ENCODE measurements around the gene LBP.

DNA sequence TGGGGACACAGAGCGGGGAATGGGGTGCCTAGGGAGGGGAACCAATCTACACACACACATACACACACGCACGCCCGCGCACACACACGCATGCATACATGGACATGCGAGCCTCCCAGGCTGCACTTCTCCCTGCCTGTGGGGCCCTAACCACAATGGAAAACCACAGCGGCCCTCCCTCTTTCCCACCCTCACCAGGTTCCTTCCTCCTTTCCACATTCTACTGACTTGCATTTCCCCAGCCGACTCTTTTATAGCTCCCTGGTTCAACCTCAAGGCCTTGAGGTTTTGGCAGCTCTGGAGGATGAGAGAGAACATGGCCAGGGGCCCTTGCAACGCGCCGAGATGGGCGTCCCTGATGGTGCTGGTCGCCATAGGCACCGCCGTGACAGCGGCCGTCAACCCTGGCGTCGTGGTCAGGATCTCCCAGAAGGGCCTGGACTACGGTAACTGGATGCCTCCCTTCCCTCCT lies 42.3 kb upstream of the LBP start, which contains the start of gene BPI:
- TF ChIP-seq EZH2 (IDR thresholded peaks at IDR 0.05; ENCODE audit: borderline replicate concordance, insufficient read depth, low read depth, low read length, poor library complexity, severe bottlenecking) = no peak
- TF ChIP-seq, protein P1, sequence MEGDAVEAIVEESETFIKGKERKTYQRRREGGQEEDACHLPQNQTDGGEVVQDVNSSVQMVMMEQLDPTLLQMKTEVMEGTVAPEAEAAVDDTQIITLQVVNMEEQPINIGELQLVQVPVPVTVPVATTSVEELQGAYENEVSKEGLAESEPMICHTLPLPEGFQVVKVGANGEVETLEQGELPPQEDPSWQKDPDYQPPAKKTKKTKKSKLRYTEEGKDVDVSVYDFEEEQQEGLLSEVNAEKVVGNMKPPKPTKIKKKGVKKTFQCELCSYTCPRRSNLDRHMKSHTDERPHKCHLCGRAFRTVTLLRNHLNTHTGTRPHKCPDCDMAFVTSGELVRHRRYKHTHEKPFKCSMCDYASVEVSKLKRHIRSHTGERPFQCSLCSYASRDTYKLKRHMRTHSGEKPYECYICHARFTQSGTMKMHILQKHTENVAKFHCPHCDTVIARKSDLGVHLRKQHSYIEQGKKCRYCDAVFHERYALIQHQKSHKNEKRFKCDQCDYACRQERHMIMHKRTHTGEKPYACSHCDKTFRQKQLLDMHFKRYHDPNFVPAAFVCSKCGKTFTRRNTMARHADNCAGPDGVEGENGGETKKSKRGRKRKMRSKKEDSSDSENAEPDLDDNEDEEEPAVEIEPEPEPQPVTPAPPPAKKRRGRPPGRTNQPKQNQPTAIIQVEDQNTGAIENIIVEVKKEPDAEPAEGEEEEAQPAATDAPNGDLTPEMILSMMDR (IDR thresholded peaks at IDR 0.05) = no peak

Data from B cell (primary cell).